ENCODE data around the gene TIE1. TPM values are rescaled to one million over a fixed set of nuclear protein-coding genes. Genes with fewer than 3 reads are reported as not detected.

Gene TIE1
- total RNA-seq, 1 donor from 2014 or later = 0.98 TPM

DNA sequence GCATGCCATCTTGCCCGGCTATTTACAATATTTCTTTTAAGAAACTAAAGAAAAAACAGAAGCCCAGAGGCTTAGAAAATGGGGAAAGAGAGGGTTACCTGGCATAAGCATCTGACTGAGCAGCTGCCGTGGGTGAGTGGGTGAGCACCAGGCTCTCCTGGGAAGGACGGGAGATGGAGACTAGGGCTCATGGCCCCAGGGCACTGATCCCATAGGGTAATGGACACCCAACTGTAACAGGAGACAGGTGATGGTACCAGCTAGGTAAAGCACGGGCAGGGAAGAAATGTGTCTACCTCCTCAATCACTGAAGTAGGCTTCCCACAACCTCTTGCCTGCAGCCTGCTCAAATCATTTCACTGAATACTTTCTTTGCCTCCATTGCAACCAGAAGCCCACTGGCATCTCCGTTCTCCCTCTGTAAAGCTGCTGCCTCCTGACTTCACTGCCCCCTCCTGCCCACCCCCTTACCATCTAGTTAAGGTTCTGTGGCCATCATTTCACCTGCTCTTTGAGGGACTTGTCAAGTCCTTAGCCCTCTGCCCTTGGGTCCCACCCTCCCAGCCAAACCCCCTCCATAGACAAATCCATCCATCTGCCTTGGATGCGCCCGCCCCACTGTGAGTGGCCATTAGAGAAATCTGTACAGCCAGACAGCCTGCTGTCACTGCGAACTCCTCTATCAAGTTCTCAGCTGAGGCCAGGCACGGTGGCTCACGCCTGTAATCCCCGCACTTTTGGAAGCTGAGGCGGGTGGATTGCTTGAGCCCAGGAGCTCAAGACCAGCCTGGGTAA, 24.8 kb upstream of the TIE1 start:
- Histone ChIP-seq H2AFZ (ENCODE audit: low read depth, low read length) (no peak overlapping the region), H3K27me3 (ENCODE audit: insufficient read depth, low read length) (peaks cover 5% of the 10 kb centered on the region), H3K9me3 (ENCODE audit: insufficient read depth, low read depth, low read length) (no peaks in the 10 kb centered on the region), H3K27ac (ENCODE audit: low read depth, low read length) (no peak overlapping the region), H3K9ac (ENCODE audit: low read length) (no peak overlapping the region), H3K79me2 (ENCODE audit: insufficient read depth, low read length) (no peaks in the 10 kb centered on the region), H3K4me1 (ENCODE audit: insufficient read depth, low read length) (peaks cover 1% of the 10 kb centered on the region), H4K20me1 (ENCODE audit: insufficient read depth, low read length) (no peaks in the 10 kb centered on the region), H3K4me2 (ENCODE audit: low read length) (no peak overlapping the region), H3K36me3 (ENCODE audit: insufficient read depth, low read length) (no peaks in the 10 kb centered on the region), H3K4me3 (ENCODE audit: insufficient read depth, low read depth, low read length) (no peak overlapping the region)
- H3K27ac Mint-ChIP-seq (ENCODE audit: unreplicated experiment) = no peak overlapping the region
- peaks cover 2% of the 10 kb centered on the region for H3K36me3 Mint-ChIP-seq (ENCODE audit: low read depth, unreplicated experiment)
- DNase-seq (ENCODE audit: low read depth) = no peak
- no peak for FAIRE-seq
- no peak for TF ChIP-seq EZH2 (IDR thresholded peaks at IDR 0.05; ENCODE audit: insufficient read depth, low read length)
- TF ChIP-seq, protein P1, sequence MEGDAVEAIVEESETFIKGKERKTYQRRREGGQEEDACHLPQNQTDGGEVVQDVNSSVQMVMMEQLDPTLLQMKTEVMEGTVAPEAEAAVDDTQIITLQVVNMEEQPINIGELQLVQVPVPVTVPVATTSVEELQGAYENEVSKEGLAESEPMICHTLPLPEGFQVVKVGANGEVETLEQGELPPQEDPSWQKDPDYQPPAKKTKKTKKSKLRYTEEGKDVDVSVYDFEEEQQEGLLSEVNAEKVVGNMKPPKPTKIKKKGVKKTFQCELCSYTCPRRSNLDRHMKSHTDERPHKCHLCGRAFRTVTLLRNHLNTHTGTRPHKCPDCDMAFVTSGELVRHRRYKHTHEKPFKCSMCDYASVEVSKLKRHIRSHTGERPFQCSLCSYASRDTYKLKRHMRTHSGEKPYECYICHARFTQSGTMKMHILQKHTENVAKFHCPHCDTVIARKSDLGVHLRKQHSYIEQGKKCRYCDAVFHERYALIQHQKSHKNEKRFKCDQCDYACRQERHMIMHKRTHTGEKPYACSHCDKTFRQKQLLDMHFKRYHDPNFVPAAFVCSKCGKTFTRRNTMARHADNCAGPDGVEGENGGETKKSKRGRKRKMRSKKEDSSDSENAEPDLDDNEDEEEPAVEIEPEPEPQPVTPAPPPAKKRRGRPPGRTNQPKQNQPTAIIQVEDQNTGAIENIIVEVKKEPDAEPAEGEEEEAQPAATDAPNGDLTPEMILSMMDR (IDR thresholded peaks at IDR 0.05; ENCODE audit: insufficient read depth, low read depth, low read length) = no peak
- H3K4me3 Mint-ChIP-seq (ENCODE audit: unreplicated experiment) = no peak overlapping the region
- peaks cover 18% of the 10 kb centered on the region for H3K27me3 Mint-ChIP-seq (ENCODE audit: low read depth, unreplicated experiment)
- peaks cover 9% of the 10 kb centered on the region for H3K9me3 Mint-ChIP-seq (ENCODE audit: unreplicated experiment)
- H3K4me1 Mint-ChIP-seq (ENCODE audit: low read depth, unreplicated experiment) = peaks cover 3% of the 10 kb centered on the region

DNA sequence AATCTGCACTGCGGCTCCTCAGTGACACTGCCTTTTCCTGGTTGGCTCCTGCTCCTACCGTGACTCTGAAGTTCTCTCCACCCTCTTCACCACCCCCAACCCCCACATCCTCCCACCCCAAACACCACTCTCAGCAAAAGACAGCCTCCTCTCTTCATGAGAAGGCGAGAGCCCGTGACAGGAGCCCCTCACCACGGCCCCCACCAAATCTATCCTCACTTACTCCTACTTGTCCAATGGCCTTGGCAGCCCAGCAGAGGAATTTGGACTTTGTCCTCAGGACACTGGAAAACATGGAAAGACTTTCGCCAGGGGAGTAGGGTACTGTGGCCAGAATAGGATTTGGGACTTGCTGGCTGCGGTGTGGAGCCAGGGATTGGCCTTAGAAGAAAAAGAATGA, 24.1 kb upstream of the TIE1 start:
- no peak overlapping the region for H3K4me2 ChIP-seq (ENCODE audit: low read length)
- no peak overlapping the region for H3K4me3 ChIP-seq (ENCODE audit: insufficient read depth, low read depth, low read length)
- no peak overlapping the region for H2AFZ ChIP-seq (ENCODE audit: low read depth, low read length)
- no peak for FAIRE-seq
- H3K27me3 ChIP-seq (ENCODE audit: insufficient read depth, low read length) = peaks cover 5% of the 10 kb centered on the region
- H3K27ac ChIP-seq (ENCODE audit: low read depth, low read length) = no peak overlapping the region
- TF ChIP-seq EZH2 (IDR thresholded peaks at IDR 0.05; ENCODE audit: insufficient read depth, low read length) = no peak
- TF ChIP-seq, protein P1 (IDR thresholded peaks at IDR 0.05; ENCODE audit: insufficient read depth, low read depth, low read length) = no peak
- DNase-seq (ENCODE audit: low read depth) = no peak
- H3K27ac Mint-ChIP-seq (ENCODE audit: unreplicated experiment) = no peak overlapping the region
- no peak overlapping the region for H3K4me3 Mint-ChIP-seq (ENCODE audit: unreplicated experiment)
- H3K36me3 Mint-ChIP-seq (ENCODE audit: low read depth, unreplicated experiment) = peaks cover 2% of the 10 kb centered on the region
- peaks cover 16% of the 10 kb centered on the region for H3K27me3 Mint-ChIP-seq (ENCODE audit: low read depth, unreplicated experiment)
- no peaks in the 10 kb centered on the region for H3K9me3 ChIP-seq (ENCODE audit: insufficient read depth, low read depth, low read length)
- H3K9ac ChIP-seq (ENCODE audit: low read length) = no peak overlapping the region
- H3K36me3 ChIP-seq (ENCODE audit: insufficient read depth, low read length) = no peaks in the 10 kb centered on the region
- no peaks in the 10 kb centered on the region for H3K4me1 Mint-ChIP-seq (ENCODE audit: low read depth, unreplicated experiment)
- no peaks in the 10 kb centered on the region for H3K79me2 ChIP-seq (ENCODE audit: insufficient read depth, low read length)
- H3K4me1 ChIP-seq (ENCODE audit: insufficient read depth, low read length) = no peaks in the 10 kb centered on the region
- peaks cover 9% of the 10 kb centered on the region for H3K9me3 Mint-ChIP-seq (ENCODE audit: unreplicated experiment)
- no peaks in the 10 kb centered on the region for H4K20me1 ChIP-seq (ENCODE audit: insufficient read depth, low read length)

Measured in astrocyte (in vitro differentiated cells and primary cell).